ENCODE measurements around the gene SLC35F3.

DNA sequence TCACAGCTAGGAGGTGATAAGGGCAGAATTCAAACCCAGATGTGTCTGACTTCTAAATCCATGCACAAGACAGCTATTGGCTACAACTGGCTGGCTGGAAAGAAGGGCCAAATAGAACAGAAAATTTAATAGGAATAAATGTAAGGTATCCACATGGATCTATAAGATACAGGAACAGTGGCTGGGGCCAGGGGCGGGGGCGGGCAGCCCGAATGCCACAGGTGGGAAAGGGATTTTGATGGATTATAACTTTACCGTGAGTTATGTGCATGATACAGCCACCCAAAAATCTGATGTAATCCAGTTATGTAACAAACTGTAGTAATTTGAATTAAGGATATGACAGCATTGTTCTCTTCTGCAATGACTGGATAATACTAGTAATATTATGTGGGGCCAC, 381.7 kb downstream of the SLC35F3 start:
- TF ChIP-seq MAX (IDR thresholded peaks at IDR 0.05; ENCODE audit: low read depth, low read length) = no peak
- TF ChIP-seq, protein P1, sequence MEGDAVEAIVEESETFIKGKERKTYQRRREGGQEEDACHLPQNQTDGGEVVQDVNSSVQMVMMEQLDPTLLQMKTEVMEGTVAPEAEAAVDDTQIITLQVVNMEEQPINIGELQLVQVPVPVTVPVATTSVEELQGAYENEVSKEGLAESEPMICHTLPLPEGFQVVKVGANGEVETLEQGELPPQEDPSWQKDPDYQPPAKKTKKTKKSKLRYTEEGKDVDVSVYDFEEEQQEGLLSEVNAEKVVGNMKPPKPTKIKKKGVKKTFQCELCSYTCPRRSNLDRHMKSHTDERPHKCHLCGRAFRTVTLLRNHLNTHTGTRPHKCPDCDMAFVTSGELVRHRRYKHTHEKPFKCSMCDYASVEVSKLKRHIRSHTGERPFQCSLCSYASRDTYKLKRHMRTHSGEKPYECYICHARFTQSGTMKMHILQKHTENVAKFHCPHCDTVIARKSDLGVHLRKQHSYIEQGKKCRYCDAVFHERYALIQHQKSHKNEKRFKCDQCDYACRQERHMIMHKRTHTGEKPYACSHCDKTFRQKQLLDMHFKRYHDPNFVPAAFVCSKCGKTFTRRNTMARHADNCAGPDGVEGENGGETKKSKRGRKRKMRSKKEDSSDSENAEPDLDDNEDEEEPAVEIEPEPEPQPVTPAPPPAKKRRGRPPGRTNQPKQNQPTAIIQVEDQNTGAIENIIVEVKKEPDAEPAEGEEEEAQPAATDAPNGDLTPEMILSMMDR (IDR thresholded peaks at IDR 0.05; ENCODE audit: low read depth, low read length) = no peak
- TF ChIP-seq POLR2A (IDR thresholded peaks at IDR 0.05; ENCODE audit: extremely low read depth, insufficient read length) = no peak
- no peak for TF ChIP-seq MYC (IDR thresholded peaks at IDR 0.05; ENCODE audit: low read depth, low read length)

Measured in NB4 (cell line).